DLD1 (cell line): ENCODE results near the gene REXO5.
"Not testable (repeated sequence)": the region's sequence is repeated elsewhere in the genome, so short reads cannot be mapped to it uniquely, and the experiment has no call there.

Experiments
- in situ Hi-C: cut with HindIII; loops from 2 replicates; pipeline ENCODE4 v1.10.0; 2017; ENCODE audit warnings: low sequenced_read_pairs

Gene REXO5

GRCh38 chr16:20806168-20807050, at the start of gene REXO5, which contains the start of gene ERI2:
TSS of gene REXO5 (plus strand) at chr16:20806527. CDS start at chr16:20806954, 427 bp downstream.
TSS of gene ERI2 (minus strand) at chr16:20806472. CDS start at chr16:20806430, 42 bp downstream.
- in situ Hi-C loops, result no loop called here

- in situ Hi-C loops, result no loop called here
Measured at GRCh38 chr16:20760346-20760745, 46.0 kb upstream of the REXO5 start.

- in situ Hi-C loops, result no loop called here
Measured at GRCh38 chr16:20761175-20761574, 45.2 kb upstream of the REXO5 start.

- in situ Hi-C loops, result no loop called here
Measured at GRCh38 chr16:20762404-20763123, 43.8 kb upstream of the REXO5 start.

GRCh38 chr16:20763461-20764232, 42.7 kb upstream of the REXO5 start, which contains the start of gene ACSM3:
TSS of gene ACSM3 (plus strand) at chr16:20764014. CDS start at chr16:20770035, 6,021 bp downstream.
- in situ Hi-C loops, result no loop called here

GRCh38 chr16:20764448-20764847, 41.9 kb upstream of the REXO5 start:
- in situ Hi-C loops, result not testable (repeated sequence)

- in situ Hi-C loops, result no loop called here
Measured at GRCh38 chr16:20765732-20766131, 40.6 kb upstream of the REXO5 start.

GRCh38 chr16:20766294-20766693, 40.0 kb upstream of the REXO5 start:
- in situ Hi-C loops, result no loop called here

- in situ Hi-C loops, result no loop called here
Measured at GRCh38 chr16:20767577-20767976, 38.8 kb upstream of the REXO5 start.

- in situ Hi-C loops, result no loop called here
Measured at GRCh38 chr16:20768121-20768520, 38.2 kb upstream of the REXO5 start.

GRCh38 chr16:20768818-20769217, 37.5 kb upstream of the REXO5 start:
- in situ Hi-C loops, result no loop called here

- in situ Hi-C loops, result loop anchor here (10.0 kb wide), 1 partner anchor 71 kb away; no protein-coding TSS in a partner anchor
Measured at GRCh38 chr16:20773679-20774078, 32.6 kb upstream of the REXO5 start.

- in situ Hi-C loops, result loop anchor here (10.0 kb wide), 1 partner anchor 70 kb away; no protein-coding TSS in a partner anchor
Measured at GRCh38 chr16:20774703-20775362, 31.5 kb upstream of the REXO5 start.

- in situ Hi-C loops, result no loop called here
Measured at GRCh38 chr16:20781697-20782096, 24.6 kb upstream of the REXO5 start.

GRCh38 chr16:20782470-20782869, 23.9 kb upstream of the REXO5 start:
- in situ Hi-C loops, result no loop called here

GRCh38 chr16:20784204-20784603, 22.1 kb upstream of the REXO5 start:
- in situ Hi-C loops, result no loop called here

GRCh38 chr16:20789130-20789529, 17.2 kb upstream of the REXO5 start:
- in situ Hi-C loops, result no loop called here

GRCh38 chr16:20791923-20792612, 14.3 kb upstream of the REXO5 start:
- in situ Hi-C loops, result no loop called here

GRCh38 chr16:20798364-20798763, 8.0 kb upstream of the REXO5 start:
- in situ Hi-C loops, result no loop called here

GRCh38 chr16:20799599-20799998, 6.7 kb upstream of the REXO5 start:
- in situ Hi-C loops, result no loop called here
